ENCODE data around the gene DEK. TPM values are rescaled to one million over a fixed set of nuclear protein-coding genes. Genes with fewer than 3 reads are reported as not detected.

Gene DEK
- total RNA-seq, 1 donor from 2014 or later = 43.2 TPM

DNA sequence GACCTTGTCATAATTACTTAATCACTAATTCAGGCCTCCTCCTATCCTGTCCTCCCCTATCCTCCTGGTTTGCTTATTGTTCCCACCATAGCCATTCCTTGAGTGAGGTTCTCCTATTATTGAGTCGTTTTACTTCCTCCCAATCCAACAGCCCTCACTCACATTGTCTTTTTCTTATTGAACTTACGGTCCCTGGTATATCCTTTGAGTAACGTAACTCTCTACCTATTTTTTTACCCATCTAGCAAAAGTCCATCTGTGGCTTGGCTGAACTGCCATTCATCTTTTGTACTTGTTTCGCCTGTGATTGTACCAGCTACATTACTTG, 43.1 kb downstream of the DEK start:
- no peak for TF ChIP-seq CTCF (IDR thresholded peaks at IDR 0.05)

GRCh38 chr6:18219591-18219990, 44.7 kb downstream of the DEK start:
- Mint-ChIP-seq H3K27me3 (ENCODE audit: low read depth) (no peaks in the 10 kb centered on the region), H3K4me3 (ENCODE audit: unreplicated experiment) (no peak overlapping the region), H3K4me1 (ENCODE audit: low read depth) (peaks cover 15% of the 10 kb centered on the region), H3K27ac (ENCODE audit: unreplicated experiment) (no peak overlapping the region), H3K36me3 (ENCODE audit: low read depth) (peaks cover 18% of the 10 kb centered on the region), H3K9me3 (ENCODE audit: low read depth) (no peaks in the 10 kb centered on the region)
- no peak for TF ChIP-seq CTCF (IDR thresholded peaks at IDR 0.05)
- no peak for DNase-seq (ENCODE audit: low spot score)

More for the DNA sequence above, 43.1 kb downstream of the DEK start:
- Mint-ChIP-seq H3K27ac (ENCODE audit: unreplicated experiment) (no peak overlapping the region), H3K27me3 (ENCODE audit: low read depth) (no peaks in the 10 kb centered on the region), H3K4me3 (ENCODE audit: unreplicated experiment) (no peak overlapping the region), H3K4me1 (ENCODE audit: low read depth) (peaks cover 10% of the 10 kb centered on the region), H3K9me3 (ENCODE audit: low read depth) (no peaks in the 10 kb centered on the region), H3K36me3 (ENCODE audit: low read depth) (peaks cover 21% of the 10 kb centered on the region)
- no peak for DNase-seq (ENCODE audit: low spot score)

- no peak overlapping the region for H3K27ac Mint-ChIP-seq (ENCODE audit: unreplicated experiment)
- H3K4me1 Mint-ChIP-seq (ENCODE audit: low read depth) = peaks cover 15% of the 10 kb centered on the region
- H3K27me3 Mint-ChIP-seq (ENCODE audit: low read depth) = no peaks in the 10 kb centered on the region
- TF ChIP-seq CTCF (IDR thresholded peaks at IDR 0.05) = no peak
- no peaks in the 10 kb centered on the region for H3K9me3 Mint-ChIP-seq (ENCODE audit: low read depth)
- DNase-seq (ENCODE audit: low spot score) = no peak
- H3K4me3 Mint-ChIP-seq (ENCODE audit: unreplicated experiment) = no peak overlapping the region
- peaks cover 22% of the 10 kb centered on the region for H3K36me3 Mint-ChIP-seq (ENCODE audit: low read depth)
Measured at GRCh38 chr6:18218233-18218632, 46.1 kb downstream of the DEK start.

DNA sequence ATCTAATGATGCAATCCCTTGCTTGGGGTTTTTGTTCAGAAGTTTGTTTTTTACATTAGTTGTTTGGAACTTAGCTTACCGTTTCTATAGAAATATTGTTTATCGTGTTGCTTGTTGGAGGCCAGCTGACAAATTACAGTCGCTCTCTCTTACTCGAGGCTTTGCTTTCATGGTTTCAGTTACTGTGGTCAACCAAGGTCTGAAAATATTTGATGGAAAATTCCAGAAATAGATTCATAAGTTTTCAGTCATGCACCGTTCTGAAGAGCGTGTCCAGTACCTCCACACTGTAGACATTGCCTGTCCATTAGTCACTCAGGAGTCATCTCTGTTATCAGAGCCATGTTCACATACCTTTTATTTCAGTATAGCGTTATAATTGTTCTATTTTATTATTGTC, 47.9 kb downstream of the DEK start:
- Mint-ChIP-seq H3K27ac (ENCODE audit: unreplicated experiment) (peak overlapping the region; percentile 89), H3K36me3 (ENCODE audit: low read depth) (peaks cover 20% of the 10 kb centered on the region), H3K9me3 (ENCODE audit: low read depth) (no peaks in the 10 kb centered on the region), H3K27me3 (ENCODE audit: low read depth) (no peaks in the 10 kb centered on the region), H3K4me1 (ENCODE audit: low read depth) (peaks cover 15% of the 10 kb centered on the region), H3K4me3 (ENCODE audit: unreplicated experiment) (no peak overlapping the region)
- no peak for TF ChIP-seq CTCF (IDR thresholded peaks at IDR 0.05)
- DNase-seq (ENCODE audit: low spot score) = no peak

DNA sequence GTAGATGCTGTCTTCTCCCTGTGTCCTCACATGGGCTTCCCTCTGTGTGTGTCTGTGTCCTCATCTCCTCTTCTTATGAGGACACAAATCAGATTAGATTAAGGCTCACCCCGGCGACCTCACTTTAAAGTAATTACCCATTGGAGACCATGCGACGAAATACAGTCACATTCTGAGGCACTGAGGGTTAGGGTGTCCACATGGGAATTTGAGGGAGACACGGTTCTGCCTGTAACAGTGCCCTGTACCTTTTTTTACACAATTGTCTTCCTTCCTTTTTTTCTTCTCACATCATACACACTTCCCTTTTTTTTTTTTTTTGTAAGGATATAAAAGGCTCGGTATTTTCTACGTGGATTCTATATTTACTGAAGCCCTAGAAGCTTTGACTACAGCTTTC, 48.9 kb downstream of the DEK start:
- Mint-ChIP-seq H3K4me3 (ENCODE audit: unreplicated experiment) (no peak overlapping the region), H3K36me3 (ENCODE audit: low read depth) (peaks cover 14% of the 10 kb centered on the region), H3K27ac (ENCODE audit: unreplicated experiment) (peak overlapping the region; percentile 89)

More for the DNA sequence above, 48.9 kb downstream of the DEK start:
- no peak for DNase-seq (ENCODE audit: low spot score)
- TF ChIP-seq CTCF (IDR thresholded peaks at IDR 0.05) = no peak
- no peaks in the 10 kb centered on the region for H3K9me3 Mint-ChIP-seq (ENCODE audit: low read depth)
- H3K27me3 Mint-ChIP-seq (ENCODE audit: low read depth) = no peaks in the 10 kb centered on the region
- H3K4me1 Mint-ChIP-seq (ENCODE audit: low read depth) = peaks cover 15% of the 10 kb centered on the region
